Stimulated activated CD8-positive, alpha-beta memory T cell treated with anti-CD3 and anti-CD28 coated beads, Interleukin-4, amount 100 ng/mL, for 48 hours (primary cell): ENCODE measurements around the gene HSH2D.

ENCODE experiments used
- DNase-seq: peaks from one replicate; pipeline ENCODE4 v3.0.0-alpha.2; 2020

Gene HSH2D

GRCh38 chr19:16121141-16121540, 22.3 kb upstream of the HSH2D start:
- DNase-seq = no peak

GRCh38 chr19:16121967-16122366, 21.5 kb upstream of the HSH2D start:
- no peak for DNase-seq

GRCh38 chr19:16124953-16125352, 18.5 kb upstream of the HSH2D start:
- DNase-seq = no peak

DNA sequence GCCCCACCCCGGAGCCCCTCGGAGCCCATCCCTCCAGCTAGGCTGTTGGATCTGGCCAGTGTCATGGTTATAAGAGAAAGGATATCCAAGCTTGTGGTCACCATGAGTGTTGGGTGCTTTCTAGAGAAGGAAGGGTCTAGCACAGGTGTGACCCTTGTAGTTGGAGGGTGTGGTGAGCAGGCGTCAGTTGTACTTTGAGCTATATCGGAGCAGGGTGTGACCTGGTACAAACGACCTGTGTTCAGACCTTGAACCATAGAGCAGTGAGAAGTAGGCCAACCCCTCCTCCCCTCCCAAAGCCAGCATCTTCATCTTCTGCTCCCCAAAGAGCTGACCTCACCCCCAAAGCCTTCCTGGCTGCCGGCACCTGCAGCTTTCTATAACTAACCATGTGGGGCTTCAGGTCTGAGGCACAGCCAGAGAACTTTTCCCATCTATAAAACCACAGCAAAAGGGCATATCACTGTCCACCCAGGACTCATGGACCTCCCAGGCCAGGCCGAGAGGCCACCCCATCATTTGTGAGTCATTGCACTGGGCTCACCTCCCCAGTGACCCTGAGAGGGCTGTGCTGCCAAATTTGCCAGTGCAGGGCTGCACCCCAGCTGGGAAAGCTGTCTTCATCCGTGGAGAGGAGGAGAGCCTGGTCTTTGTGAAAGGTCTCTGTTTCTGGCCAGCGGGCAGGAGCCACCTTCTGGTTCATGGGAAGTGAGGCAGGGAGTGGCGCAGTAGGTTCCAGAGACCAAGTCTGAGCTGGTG, 17.6 kb upstream of the HSH2D start:
- no peak for DNase-seq

- DNase-seq = no peak
These were observed 16.4 kb upstream of the HSH2D start for GRCh38 chr19:16127080-16127479.

GRCh38 chr19:16127776-16128371, 15.6 kb upstream of the HSH2D start:
- no peak for DNase-seq

- no peak for DNase-seq
These were observed 11.8 kb upstream of the HSH2D start for GRCh38 chr19:16131648-16132047.

DNA sequence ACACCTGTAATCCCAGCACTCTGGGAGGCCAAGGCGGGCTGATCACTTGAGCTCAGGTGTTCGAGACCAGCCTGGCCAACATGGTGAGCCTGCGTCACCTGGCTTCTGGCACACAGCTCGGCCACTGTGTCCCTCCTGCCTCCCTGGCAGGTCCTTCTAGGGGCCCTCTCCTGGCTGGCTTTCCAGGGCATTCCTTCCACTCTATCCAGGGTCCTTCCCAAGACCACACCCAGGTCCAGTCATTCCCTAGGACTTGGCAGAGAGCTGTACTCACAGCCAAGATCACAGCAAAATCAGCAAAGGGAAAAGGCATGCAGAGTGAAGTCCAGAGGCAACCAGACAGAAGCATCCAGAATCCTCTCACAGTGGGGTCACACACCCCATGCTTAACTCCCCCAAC, 9.7 kb upstream of the HSH2D start:
- DNase-seq = no peak

- no peak for DNase-seq
These were observed 9.0 kb upstream of the HSH2D start for GRCh38 chr19:16134510-16134909.

DNA sequence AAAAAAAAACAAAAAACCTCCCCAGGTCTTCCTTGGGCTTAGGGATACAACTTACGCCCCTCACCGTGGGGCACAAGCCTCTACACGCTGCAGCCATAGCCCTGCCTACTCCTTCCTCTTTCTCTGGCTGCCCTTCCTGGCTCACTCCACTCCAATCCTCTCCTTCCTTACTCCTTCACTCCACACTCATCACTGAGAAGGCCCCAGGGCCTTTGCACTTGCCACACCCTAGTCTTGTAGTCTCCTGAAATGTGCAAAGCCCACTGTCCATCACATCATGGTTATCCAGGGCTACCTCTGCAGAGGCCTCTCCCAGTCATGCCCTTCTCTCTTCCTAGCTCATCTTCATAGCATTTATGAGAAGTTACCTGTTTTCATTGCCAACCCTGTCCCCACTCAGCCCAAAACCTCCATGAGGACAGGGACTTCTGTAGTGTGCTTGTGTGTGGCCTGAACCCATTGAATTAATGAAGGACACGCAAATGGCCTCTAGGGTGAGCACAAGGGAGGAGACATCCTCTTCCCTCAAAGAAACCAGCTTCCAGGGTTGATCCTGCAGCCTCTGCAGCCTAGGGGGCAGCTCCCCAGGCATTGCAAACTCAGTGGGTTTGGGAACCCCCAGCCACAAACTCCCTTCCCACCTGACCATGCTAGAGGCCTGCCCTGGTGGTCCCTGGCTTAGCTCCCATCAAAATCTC, 7.9 kb upstream of the HSH2D start:
- no peak for DNase-seq

DNA sequence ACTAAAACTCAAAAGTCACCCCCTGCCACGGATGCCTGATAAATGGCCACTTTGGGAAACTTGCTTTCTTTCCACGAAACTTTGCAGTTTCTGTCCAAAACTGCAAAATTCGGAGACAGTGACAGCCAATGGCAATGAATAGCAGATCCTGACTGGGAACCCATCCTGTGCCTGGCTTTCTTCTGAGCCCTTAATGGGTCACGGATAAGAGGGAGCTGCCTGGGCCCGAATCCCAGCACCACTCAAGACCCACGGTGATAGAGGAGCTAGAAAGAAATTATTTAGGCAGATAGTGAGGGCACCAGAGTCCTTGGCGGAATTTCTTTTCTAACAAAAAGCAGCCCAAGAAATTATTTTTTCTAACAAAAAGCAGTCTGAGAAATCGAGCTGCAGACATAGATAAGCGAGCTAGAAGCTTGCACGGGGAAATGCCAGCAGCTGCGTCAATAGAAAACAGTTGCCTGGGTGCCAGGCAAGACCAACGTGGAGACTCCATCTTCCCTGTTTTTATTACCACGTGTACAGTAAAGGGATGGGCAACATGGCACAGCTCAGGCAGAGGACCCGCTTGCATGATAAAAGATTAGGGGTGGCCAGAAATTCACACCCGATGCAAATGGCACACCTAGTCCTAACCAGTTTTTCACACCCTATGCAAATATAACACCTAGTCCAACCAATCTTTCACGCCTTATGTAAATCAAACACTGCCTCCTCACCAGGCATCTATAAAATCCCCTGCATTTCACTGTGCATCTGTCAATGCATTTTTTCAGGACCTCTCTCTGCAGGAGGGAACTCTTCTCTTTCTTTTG, 7.1 kb upstream of the HSH2D start:
- no peak for DNase-seq

GRCh38 chr19:16139752-16140151, 3.7 kb upstream of the HSH2D start:
- DNase-seq = no peak

GRCh38 chr19:16141043-16141442, 2.4 kb upstream of the HSH2D start:
- DNase-seq = no peak

DNA sequence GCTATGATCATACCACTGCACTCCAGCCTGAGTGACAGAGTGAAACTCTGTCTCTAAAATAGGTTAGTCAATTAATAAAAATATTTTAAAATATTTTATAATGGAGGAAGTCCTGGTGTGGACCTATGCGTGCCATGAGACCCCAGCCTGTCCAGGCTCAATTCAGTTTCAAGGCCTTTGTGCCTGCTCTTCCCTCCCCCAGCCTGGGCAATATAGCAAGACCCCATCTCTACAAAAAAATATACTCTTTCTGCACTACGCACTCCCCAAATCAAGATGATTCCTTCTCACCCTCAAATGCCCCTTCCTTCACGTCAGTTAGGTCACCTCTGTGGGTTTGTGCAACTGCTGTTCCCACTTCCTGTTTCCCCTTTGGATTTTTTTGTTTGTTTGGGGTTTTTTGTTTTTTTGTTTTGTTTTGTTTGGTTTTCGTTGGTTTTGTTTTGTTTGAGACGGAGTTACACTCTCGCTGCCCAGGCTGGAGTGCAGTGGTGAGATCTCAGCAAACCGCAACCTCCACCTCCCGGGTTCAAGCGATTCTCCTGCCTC, 1.4 kb upstream of the HSH2D start:
- no peak for DNase-seq

DNA sequence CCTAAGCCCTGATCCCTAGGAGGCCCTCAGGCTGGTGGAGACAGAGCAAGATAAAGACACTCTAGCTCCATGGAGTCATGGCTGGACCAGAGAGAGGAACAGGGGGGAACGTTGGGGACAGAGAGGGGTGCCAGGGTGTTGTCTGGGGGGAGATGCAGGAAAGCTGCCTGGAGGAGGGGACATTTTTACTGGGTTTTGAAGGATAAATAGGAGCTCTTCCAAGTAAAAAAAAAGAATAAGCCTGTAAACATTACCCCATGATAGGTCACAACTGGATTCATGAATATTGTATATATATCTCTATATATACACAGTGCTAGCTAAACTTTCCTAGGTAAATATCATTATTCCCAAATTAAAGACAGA, 714 bp downstream of the HSH2D start:
- no peak for DNase-seq

- DNase-seq = no peak
These were observed 2.6 kb downstream of the HSH2D start for GRCh38 chr19:16146112-16146511.

DNA sequence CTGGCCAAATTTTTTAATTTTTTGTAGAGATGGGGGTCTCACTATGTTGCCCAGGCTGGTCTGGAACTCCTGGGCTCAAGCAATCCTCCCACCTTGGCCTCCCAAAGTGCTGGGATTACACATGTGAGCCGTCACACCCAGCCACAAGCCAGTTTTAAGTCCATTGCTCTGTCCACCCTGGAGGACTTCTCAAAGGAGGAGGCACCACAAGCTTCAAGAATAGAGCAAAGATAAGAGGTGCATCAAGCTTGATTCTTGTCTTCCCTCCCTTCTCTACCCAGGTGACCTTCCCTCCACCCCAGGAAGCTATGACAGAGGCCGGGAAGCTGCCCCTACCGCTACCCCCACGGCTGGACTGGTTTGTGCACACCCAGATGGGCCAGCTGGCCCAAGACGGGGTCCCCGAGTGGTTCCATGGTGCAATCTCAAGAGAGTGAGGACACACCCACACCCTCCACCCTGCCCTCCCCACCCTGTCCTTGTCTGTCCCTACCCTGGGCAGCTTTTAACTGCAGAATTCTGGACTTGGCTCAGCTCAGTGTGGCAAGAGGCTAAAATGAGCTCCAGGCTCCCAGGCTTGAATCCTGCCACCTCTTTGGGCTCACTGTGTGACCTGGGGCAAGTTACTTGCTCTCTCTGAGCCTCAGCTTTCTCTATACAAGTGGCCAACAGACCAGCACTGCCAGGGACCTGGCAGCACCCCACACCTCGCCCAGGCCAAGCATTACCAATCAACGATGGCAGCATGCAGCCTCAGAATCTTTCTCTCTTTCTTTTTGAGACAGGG, 5.2 kb downstream of the HSH2D start:
- DNase-seq = no peak

DNA sequence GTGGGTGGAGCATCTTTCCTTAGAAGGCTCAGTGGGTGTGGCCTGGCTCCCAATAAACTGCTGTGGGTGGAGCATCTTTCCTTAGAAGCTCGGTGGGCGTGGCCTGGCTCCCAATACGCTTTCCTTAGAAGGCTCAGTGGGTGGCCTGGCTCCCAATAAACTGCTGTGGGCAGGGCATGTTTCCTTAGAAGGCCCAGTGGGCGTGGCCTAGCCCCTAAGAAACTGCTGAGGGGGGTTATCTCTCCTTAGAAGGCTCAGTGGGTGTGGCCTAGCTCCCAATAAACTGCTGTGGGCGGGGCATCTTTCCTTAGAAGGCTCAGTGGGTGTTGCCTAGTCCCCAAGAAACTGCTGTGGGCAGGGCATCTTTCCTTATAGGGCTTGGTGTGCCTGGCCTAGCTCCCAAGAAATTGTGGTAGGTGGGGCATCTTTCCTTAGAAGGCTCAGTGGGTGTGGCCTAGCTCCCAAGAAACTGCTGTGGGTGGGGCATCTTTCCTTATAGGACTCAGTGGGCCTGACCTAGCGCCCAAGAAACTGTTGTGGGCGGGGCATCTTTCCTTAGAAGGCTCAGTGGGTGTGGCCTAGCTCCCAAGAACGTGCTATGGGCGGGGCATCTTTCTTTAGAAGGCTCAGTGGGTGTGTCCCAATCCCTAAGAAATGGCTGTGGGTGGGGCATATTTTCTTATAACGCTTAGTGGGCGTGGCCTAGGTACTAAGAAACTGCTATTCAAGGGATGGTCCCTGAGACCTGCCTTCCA, 10.3 kb downstream of the HSH2D start:
- no peak for DNase-seq

GRCh38 chr19:16154557-16154956, 11.1 kb downstream of the HSH2D start:
- no peak for DNase-seq

DNA sequence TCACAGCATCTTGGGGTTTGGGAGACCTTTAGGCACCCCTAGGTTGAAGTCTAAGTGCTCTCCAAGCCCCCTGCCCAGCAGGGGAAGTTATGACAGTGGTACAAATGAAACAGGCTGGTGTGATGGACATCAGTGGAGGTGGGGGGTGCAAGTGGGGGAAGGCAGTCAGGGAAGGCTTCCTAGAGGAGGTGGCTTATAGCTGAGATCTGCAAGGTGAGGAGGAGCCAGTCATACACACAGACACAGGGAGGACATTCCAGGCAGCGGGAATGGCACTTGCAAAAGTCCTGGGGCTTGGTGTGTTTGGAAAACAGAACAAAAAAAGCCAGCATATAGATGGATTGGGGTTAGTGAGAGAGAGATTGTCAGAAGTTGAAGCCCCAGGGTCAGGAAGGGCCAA, 11.6 kb downstream of the HSH2D start:
- DNase-seq = no peak

DNA sequence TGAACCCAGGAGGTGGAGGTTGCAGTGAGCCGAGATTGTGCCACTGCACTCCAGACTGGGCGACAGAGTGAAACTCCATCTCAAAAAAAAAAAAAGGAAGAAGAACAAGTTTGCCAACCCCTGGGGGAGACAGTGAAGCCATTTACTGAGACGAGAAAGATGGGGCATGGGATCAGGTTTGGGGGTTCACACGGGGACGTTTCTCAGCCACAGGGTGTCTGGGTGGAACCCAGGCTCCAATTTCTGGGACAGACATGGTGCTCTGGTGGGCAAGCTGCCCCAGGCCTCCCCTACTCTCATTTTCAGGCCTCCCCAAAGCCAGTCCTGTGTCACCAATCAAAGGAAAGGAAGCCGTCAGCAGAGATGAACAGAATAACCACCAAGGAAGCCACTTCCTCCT, 13.4 kb downstream of the HSH2D start:
- no peak for DNase-seq

- no peak for DNase-seq
These were observed 14.1 kb downstream of the HSH2D start for GRCh38 chr19:16157601-16158000.
